Right ventricle myocardium superior (tissue), 1 donor: Measurements from ENCODE around the gene APOBEC3C. TPM values are rescaled to one million over a fixed set of nuclear protein-coding genes. Genes with fewer than 3 reads are reported as not detected.
A peak's percentile ranks its signal among the peaks of the same experiment; 100 is the strongest.
"Not testable (repeated sequence)": the region's sequence is repeated elsewhere in the genome, so short reads cannot be mapped to it uniquely, and the experiment has no call there.

Source experiments
- ATAC-seq: fragments of 200-7000 bp; cut with Tn5 transposase; one replicate; pipeline ENCODE4 v1.9.1; 2020; ENCODE audit warnings: mild to moderate bottlenecking; ENCODE audit not compliant: poor library complexity
- DNase-seq: peaks from one replicate; pipeline ENCODE4 v3.0.0-alpha.2; 2020
- intact Hi-C: fragments of 100-400 bp; cut with DNase I; formaldehyde crosslinking; loops from one replicate; pipeline ENCODE4 v1.11.2; 2022
- long read RNA-seq: library from polyadenylated mRNA; unstranded; transcript quantifications from one replicate; pipeline ENCODE4 v2.0.0, GENCODE V29; 2021
- total RNA-seq: library from RNA; stranded (reverse); fragmentation: NEBNext Ultra II Directional; extraction: Animal tissue kit (Norgen Biotek cat#: 25700); gene quantifications from one replicate; pipeline ENCODE4 v1.2.1, GENCODE V29; 2021
- donor health status: DM: no; HTN: yes; CAD: no; lungs with severe emphysema.

The APOBEC3C gene
- 24.9 TPM for total RNA-seq
- long read RNA-seq, transcript APOBEC3C-201 (4 exons, 2,818 nt): major isoform, 18 of 24 reads
- long read RNA-seq, partial matches to known transcripts: 5 of 24 reads
- long read RNA-seq, other reads (novel, unspliced or antisense): 1 of 24 reads

DNA sequence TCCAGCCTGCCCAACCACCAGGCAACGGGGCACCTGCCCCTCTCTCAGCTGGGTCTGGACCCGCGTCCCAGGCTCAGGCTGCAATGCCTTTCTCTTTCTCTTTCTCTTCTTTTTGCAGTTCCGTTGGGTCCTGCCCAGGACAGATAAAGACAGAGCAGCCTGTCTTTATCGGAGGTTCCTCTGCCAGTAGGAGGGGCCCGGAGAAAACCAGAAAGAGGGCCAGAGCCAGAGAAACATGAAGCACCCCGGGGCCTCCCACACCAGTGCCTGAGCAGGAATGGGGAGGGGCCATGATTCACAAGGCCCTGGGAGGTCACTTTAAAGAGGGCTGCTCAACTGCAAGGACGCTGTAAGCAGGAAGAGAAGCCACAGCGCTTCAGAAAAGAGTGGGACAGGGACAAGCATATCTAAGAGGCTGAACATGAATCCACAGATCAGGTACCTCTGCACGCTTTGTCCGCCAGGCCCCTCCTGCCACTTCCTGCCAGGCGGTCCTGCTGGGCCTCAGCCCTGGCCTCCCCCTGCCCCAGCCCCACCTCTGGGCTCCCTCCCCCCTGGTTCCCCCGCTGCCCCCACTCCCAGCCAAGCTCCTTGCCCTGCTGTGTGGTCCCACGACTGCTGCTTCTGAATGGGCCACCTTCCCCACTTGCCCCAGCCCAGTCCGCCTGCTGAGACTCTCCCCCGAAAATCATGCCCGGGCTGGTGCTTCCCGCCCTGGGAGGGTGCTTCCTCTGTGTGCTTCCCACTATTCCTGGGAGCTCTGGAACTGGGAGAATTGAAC lies at the start of gene APOBEC3C:
Gene APOBEC3C, plus strand, starts transcription at position 316 of the 781 bp plus-strand sequence. Its CDS starts 106 bp downstream, at position 422.
- ATAC-seq (peak; percentile 97), DNase-seq (peak; percentile 82)
- intact Hi-C loops: no loop called here

GRCh38 chr22:38964306-38964705 lies 49.8 kb upstream of the APOBEC3C start:
- ATAC-seq (no peak), DNase-seq (no peak)
- intact Hi-C loops: no loop called here

DNA sequence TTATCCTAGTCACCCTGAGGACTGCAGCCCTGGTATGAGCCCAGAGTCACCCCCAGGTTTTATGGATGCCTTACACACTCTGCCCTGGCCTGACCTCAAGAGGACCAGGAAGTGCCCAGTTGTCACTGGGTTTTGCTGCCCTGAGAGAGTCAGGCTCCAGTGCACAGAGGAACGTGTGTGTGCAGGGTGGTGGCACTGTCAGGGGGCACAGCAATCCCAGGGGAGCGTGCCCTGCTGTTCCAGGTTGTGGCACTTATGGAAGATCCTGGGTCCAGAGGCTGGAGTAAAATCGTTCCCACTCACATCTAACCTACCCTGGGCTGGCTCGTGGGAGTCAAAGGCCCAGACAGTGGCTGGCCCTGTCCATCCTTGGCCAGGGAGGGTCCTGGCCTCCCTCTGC lies 49.1 kb upstream of the APOBEC3C start:
- ATAC-seq (no peak), DNase-seq (no peak)
- intact Hi-C loops: no loop called here

- intact Hi-C loops: no loop called here
- ATAC-seq (no peak), DNase-seq (no peak)
Measured at GRCh38 chr22:38965614-38966379, 48.3 kb upstream of the APOBEC3C start.

DNA sequence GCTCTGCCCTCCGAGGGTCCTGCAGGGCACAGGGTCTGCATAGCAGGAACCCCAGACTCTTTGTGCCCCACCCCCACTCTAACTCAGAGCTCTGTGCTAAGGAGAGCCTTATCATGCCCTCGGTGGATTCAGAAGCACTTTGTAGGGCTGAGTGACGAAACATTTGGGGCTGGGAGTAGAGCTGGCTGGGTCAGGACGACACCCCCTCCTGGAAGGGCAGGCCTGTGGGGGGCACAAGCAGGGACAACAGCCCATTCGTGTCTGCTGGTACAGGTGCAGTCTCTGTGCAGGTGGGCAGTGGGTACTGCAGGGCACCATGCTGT lies 47.7 kb upstream of the APOBEC3C start:
- no peak for ATAC-seq
- intact Hi-C loops: no loop called here
- DNase-seq: no peak

DNA sequence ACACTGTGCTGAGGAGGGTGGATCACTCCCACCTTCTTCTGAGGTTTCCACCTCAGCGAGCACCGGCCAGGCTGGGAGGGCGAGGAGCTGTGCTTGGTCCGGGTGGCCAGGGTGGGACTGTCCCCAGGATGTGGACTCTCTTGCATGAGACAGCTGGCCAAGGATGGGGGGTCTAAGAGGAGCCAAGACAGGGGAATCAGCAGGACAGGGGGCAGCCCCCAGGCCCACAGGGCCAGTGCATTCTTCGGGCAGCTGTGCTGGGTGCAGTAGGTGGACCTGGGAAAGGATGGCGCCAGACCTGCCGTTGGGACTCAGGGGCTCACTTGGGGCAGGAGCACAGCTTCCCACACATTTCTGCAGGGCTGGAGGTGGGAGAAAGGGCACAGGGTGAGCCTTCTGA lies 47.1 kb upstream of the APOBEC3C start:
- ATAC-seq: no peak
- intact Hi-C loops: no loop called here
- no peak for DNase-seq

DNA sequence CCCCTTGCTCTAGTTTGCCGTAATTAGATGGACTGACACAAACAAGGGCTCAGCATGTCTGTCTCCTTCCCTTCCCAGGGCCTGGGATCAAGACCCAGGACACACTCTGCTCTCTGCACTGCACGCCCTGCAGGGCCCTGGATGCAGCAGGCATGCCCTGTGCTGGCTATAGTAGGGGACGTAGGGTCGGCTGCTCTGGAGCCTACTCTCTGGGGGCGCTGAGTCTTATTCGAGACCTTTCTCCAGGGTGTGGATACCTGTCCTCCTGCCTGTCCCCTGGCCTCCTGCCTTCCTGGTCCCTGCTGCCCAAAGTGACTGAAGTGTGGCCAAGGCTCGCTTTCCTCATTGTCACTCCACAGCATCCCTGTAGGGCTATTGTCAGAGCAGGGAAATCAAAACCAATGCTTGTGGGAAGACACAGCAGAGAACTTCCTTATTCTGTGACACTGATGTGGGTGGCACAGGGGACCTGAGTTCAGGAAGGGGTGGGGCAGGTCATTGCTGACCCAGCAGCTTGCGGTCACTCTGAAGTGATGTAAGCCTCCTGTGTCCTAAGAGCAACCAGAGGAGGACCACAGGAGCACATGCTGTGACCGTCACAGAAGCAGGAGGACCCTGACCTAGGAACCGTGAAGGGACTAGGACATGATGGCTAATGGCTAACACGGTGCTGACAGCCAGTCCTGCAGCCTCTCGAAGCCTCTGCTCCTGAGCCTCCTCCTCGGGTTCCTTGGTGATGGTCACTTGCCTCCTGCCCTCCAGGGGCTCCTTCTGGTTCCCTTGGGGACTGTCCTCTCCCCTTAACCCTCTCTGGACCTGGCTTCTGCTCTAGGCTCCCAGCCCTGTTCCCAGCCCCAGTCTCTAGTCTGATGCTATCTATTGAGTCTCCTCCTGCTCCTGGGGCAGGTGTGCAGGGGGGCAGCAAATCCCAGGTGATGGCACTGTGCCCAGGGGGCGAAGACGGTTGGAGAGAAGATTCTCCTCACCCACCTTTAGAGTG lies 46.3 kb upstream of the APOBEC3C start:
- DNase-seq: no peak
- intact Hi-C loops: no loop called here
- peak; percentile 55 for ATAC-seq

- no peak for DNase-seq
- ATAC-seq: no peak
- intact Hi-C loops: no loop called here
Measured at GRCh38 chr22:38968801-38969200, 45.3 kb upstream of the APOBEC3C start.

DNA sequence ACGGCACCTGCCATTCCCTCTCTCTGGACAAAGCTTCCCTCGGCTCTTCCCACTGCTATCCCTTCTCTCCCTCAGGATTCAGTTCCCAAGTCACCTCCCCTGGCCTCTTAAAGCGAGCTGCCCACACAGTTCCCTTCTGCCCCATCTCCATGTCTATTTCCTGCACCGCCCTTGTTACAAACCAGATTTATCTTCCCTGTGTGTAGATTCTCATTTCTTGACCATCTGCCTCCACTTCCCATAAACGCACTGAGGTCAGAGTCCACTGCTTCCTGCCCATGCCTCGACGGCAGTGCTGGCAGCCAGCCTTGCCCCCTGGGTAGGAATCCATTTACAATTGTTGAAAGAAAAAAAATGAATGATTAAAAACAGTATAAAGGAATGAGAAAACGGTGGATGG lies 43.5 kb upstream of the APOBEC3C start:
- ATAC-seq: no peak
- intact Hi-C loops: no loop called here
- no peak for DNase-seq

- ATAC-seq (no peak), DNase-seq (no peak)
- intact Hi-C loops: no loop called here
Measured at GRCh38 chr22:38971202-38971601, 42.9 kb upstream of the APOBEC3C start.

GRCh38 chr22:38971791-38972190 lies 42.3 kb upstream of the APOBEC3C start:
- no peak for DNase-seq
- intact Hi-C loops: no loop called here
- ATAC-seq: no peak

- ATAC-seq (no peak), DNase-seq (no peak)
- intact Hi-C loops: no loop called here
Measured at GRCh38 chr22:38972558-38972957, 41.5 kb upstream of the APOBEC3C start.

GRCh38 chr22:38973289-38974169 lies 40.5 kb upstream of the APOBEC3C start:
- intact Hi-C loops: no loop called here
- no peak for ATAC-seq
- no peak for DNase-seq

DNA sequence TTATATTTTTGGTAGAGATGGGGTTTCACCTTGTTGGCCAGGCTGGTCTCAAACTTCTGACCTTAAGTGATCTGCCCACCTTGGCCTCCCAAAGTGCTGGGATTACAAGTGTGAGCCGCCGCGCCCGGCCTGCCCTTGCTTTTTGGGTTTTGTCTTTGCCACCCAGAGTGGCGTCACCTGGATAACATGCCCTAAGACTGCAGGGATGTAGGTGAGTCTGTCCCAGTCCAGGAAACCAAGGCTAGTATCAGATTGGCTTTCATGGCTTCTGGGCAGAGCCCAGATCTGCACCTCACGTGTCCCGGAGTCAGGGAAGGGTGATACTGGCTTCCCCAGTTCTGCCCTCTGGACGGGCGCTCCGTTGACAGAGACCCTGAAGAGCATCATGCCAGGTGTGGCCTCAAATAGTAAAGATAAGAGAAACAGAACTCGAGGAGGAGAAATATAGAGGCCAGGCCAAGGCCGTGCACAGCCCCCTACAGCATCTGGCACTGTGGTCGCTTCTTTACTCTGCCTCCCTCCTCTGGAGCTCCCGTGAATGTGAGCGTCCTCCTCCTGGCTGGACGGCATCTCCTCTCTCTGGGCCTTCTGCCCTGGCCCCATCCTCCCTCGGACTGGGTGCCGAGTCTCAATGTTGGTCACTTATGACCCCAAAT lies 39.8 kb upstream of the APOBEC3C start:
- ATAC-seq (no peak), DNase-seq (no peak)

DNA sequence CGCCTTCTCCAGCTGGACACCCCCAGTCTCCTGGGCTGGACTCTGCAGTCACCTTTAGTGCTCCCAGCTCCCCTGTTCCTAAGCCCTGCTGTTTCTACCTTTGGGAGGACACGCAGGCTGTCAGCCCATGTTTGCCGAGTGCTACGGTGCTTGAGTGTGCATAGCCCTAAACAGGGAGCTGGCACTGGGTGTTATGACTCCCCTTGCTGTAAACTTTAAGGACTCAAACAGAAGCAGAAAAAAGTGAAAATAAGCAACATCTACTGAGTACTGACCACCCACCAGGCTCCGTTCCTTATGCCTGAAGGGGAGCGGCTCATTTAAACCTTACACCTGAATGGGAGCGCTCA lies 39.3 kb upstream of the APOBEC3C start:
- no peak for DNase-seq
- ATAC-seq: no peak
- intact Hi-C loops: no loop called here

More for the DNA sequence above, 39.8 kb upstream of the APOBEC3C start:
- intact Hi-C loops: no loop called here

DNA sequence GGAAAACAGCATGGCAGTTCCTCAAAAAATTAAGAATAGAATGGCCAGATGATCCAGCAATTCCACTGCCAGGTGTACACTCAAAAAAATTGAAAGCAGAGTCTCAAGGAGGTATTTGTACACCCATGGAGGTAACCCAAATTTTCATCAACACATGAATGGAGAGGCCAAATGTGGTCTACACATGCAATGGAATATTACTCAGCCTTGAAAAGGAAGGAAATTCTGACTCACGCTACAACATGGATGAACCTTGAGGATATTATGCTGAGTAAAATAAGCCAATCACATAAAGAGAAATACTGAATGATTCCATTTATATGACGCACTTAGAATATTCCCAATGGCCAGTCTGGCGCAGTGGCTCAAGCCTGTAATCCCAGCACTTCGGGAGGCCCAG lies 36.8 kb upstream of the APOBEC3C start:
- DNase-seq, intact Hi-C loops, ATAC-seq: not testable (repeated sequence)

DNA sequence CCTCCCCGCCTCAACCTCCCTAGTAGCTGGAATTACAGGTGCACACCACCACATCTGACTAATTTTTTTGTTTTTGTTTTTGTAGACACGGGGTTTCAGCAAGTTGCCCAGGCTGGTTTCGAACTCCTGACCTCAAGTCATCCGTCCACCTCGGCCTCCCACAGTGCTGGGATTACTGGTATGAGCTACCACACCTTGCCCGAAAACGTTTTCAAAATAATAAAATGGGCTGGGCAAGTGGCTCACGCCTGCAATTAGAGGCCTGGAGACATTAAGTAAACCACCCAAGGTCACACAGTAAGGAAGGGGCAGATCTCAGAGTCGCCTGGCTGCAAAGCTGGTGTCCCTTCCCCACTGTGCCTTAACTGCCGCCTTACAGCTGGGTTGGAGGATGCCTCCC lies 33.5 kb upstream of the APOBEC3C start:
- DNase-seq, ATAC-seq, intact Hi-C loops: not testable (repeated sequence)
